H1 (cell line): Measurements from ENCODE around the gene ZCRB1. TPM values are rescaled to one million over a fixed set of nuclear protein-coding genes. Genes with fewer than 3 reads are reported as not detected.

ENCODE experiments used
- CTCF ChIA-PET: fragments of 300-600 bp; sonication (Branson Sonifier 250); formaldehyde crosslinking; loops from one replicate; lab custom pipeline; 2021; ENCODE audit not compliant: partially characterized antibody; lab: Charles Lee
- POLR2A ChIA-PET: fragments of 300-600 bp; sonication (Branson Sonifier 250); formaldehyde crosslinking; loops from one replicate; lab custom pipeline; 2021; ENCODE audit warnings: inconsistent platforms; ENCODE audit not compliant: partially characterized antibody; lab: Charles Lee
- DNase-seq, 2 experiments: peaks; one replicate each; pipeline versions ENCODE4 v3.0.0 to v3.0.0-alpha.2; 2010 to 2022; ENCODE audit warnings: low spot score in 2 of 2, low read depth in 1 of 2, mixed read lengths in 1 of 2
- FAIRE-seq: peaks from 2 replicates; lab custom pipeline; 2011; peaks lifted over from hg19 to GRCh38; lab: Jason Lieb, UNC
- H2AFZ ChIP-seq: 2 replicates; pipeline ENCODE4 v1.8.1; 2012; ENCODE audit warnings: low read length, inconsistent platforms
- H2AK5ac ChIP-seq: 2 replicates; pipeline ENCODE4 v1.6.1; 2013; ENCODE audit warnings: low read depth, low read length
- H2BK120ac ChIP-seq: replicated peaks from 2 replicates; pipeline ENCODE3; 2013; ENCODE audit warnings: low read depth, low read length, inconsistent platforms
- H2BK12ac ChIP-seq: 2 replicates; pipeline ENCODE4 v1.6.1; 2013; ENCODE audit warnings: low read depth, low read length
- H2BK15ac ChIP-seq: 2 replicates; pipeline ENCODE4 v1.6.1; 2013; ENCODE audit warnings: low read length
- H2BK20ac ChIP-seq: 2 replicates; pipeline ENCODE4 v1.6.1; 2013; ENCODE audit warnings: low read length
- H2BK5ac ChIP-seq: 2 replicates; pipeline ENCODE4 v1.6.1; 2013; ENCODE audit warnings: low read depth, low read length
- H3K14ac ChIP-seq: 2 replicates; pipeline ENCODE4 v1.6.1; 2013; ENCODE audit warnings: inconsistent platforms; ENCODE audit not compliant: insufficient read length
- H3K18ac ChIP-seq: 2 replicates; pipeline ENCODE4 v1.6.1; 2013; ENCODE audit warnings: low read length; ENCODE audit errors: extremely low read depth
- H3K23ac ChIP-seq: 2 replicates; pipeline ENCODE4 v1.6.1; 2013; ENCODE audit warnings: inconsistent platforms; ENCODE audit not compliant: insufficient read length
- H3K23me2 ChIP-seq: 2 replicates; pipeline ENCODE4 v1.6.1; 2013; ENCODE audit warnings: low read depth, low read length
- H3K27ac ChIP-seq: 2 replicates; pipeline ENCODE4 v1.6.1; 2011; ENCODE audit warnings: low read depth, low read length, inconsistent platforms
- H3K27me3 ChIP-seq, 4 experiments: replicated peaks in 1 of 4; 1 replicate in 1 of 4; 2 replicates in 3 of 4; pipeline versions ENCODE4 v1.6.1 to v1.8.1; 2011 to 2013; ENCODE audit warnings: low read length in 3 of 4, mild to moderate bottlenecking in 3 of 4, inconsistent platforms in 2 of 4, mixed read lengths in 2 of 4, moderate library complexity in 1 of 4; ENCODE audit not compliant: control insufficient read depth in 3 of 4, insufficient read depth in 3 of 4; ENCODE audit errors: extremely low read depth in 1 of 4
- H3K36me3 ChIP-seq, 4 experiments: 2 replicates each; pipeline versions ENCODE4 v1.6.1 to v1.8.1; 2011 to 2013; ENCODE audit warnings: mild to moderate bottlenecking in 4 of 4, low read length in 3 of 4, moderate library complexity in 2 of 4, control low read depth in 1 of 4, inconsistent platforms in 1 of 4; ENCODE audit not compliant: insufficient read depth in 4 of 4, control insufficient read depth in 2 of 4
- H3K4ac ChIP-seq: replicated peaks from 2 replicates; pipeline ENCODE3; 2013; ENCODE audit warnings: low read length, low read depth, mixed read lengths, inconsistent platforms; ENCODE audit not compliant: insufficient read length
- H3K4me1 ChIP-seq, 4 experiments: replicated peaks in 1 of 4; 1 replicate in 1 of 4; 2 replicates in 3 of 4; pipeline versions ENCODE4 v1.6.1 to v1.8.1; 2011 to 2013; ENCODE audit warnings: low read length in 3 of 4, inconsistent platforms in 2 of 4, mixed read lengths in 1 of 4; ENCODE audit not compliant: insufficient read depth in 4 of 4, control insufficient read depth in 3 of 4
- H3K4me2 ChIP-seq, 2 experiments: 2 replicates each; pipeline versions ENCODE4 v1.6.1 to v1.8.1; 2011 to 2013; ENCODE audit warnings: low read depth in 2 of 2, low read length in 2 of 2, control low read depth in 1 of 2, inconsistent platforms in 1 of 2, mild to moderate bottlenecking in 1 of 2; ENCODE audit not compliant: insufficient read depth in 1 of 2
- H3K4me3 ChIP-seq, 4 experiments: fragments of 200-600, 300-600 bp in 1 of 4; sonication (generic), shearing (Covaris generic), sonication (Bioruptor Twin) in 1 of 4; 2 replicates each; pipeline versions ENCODE4 v1.5.1 to v1.8.1; 2011 to 2016; ENCODE audit warnings: low read length in 4 of 4, low read depth in 3 of 4, control low read depth in 2 of 4, inconsistent platforms in 2 of 4, mild to moderate bottlenecking in 2 of 4, mixed read lengths in 1 of 4, moderate library complexity in 1 of 4; ENCODE audit not compliant: insufficient read depth in 2 of 4; ENCODE audit errors: extremely low read depth in 1 of 4
- H3K56ac ChIP-seq: replicated peaks from 2 replicates; pipeline ENCODE3; 2013; ENCODE audit warnings: low read depth, mild to moderate bottlenecking, mixed read lengths, low read length, inconsistent platforms; ENCODE audit not compliant: insufficient read length
- H3K79me1 ChIP-seq: 2 replicates; pipeline ENCODE4 v1.6.1; 2013; ENCODE audit warnings: low read depth, low read length, control low read depth
- H3K79me2 ChIP-seq, 2 experiments: 2 replicates each; pipeline versions ENCODE4 v1.6.1 to v1.8.1; 2012 to 2013; ENCODE audit warnings: low read length in 2 of 2, mild to moderate bottlenecking in 2 of 2, inconsistent platforms in 1 of 2; ENCODE audit not compliant: insufficient read depth in 2 of 2, control insufficient read depth in 1 of 2
- H3K9ac ChIP-seq, 4 experiments: replicated peaks in 1 of 4; 1 replicate in 1 of 4; 2 replicates in 3 of 4; pipeline versions ENCODE4 v1.6.1 to v1.8.1; 2011 to 2013; ENCODE audit warnings: low read depth in 3 of 4, low read length in 3 of 4, control low read depth in 2 of 4, mild to moderate bottlenecking in 2 of 4, moderate library complexity in 2 of 4, inconsistent platforms in 1 of 4; ENCODE audit errors: extremely low read depth in 1 of 4
- H3K9me3 ChIP-seq, 2 experiments: 2 replicates each; pipeline versions ENCODE4 v1.6.1 to v1.8.1; 2012 to 2013; ENCODE audit warnings: mild to moderate bottlenecking in 2 of 2, moderate library complexity in 2 of 2, control low read depth in 1 of 2, inconsistent platforms in 1 of 2, low read depth in 1 of 2, low read length in 1 of 2, mixed read lengths in 1 of 2; ENCODE audit not compliant: insufficient read depth in 2 of 2
- H4K20me1 ChIP-seq, 2 experiments: replicated peaks in 1 of 2; 2 replicates each; pipeline versions ENCODE3 to v1.8.1; 2011 to 2013; ENCODE audit warnings: inconsistent platforms in 2 of 2, low read length in 2 of 2, mild to moderate bottlenecking in 1 of 2; ENCODE audit not compliant: insufficient read depth in 2 of 2, control insufficient read depth in 1 of 2
- H4K5ac ChIP-seq: 2 replicates; pipeline ENCODE4 v1.6.1; 2013; ENCODE audit warnings: low read length, low read depth, mixed read lengths, inconsistent platforms; ENCODE audit not compliant: insufficient read length
- H4K8ac ChIP-seq: 2 replicates; pipeline ENCODE4 v1.8.0; 2013; ENCODE audit warnings: mild to moderate bottlenecking, moderate library complexity, low read length, inconsistent platforms; ENCODE audit not compliant: insufficient read depth; ENCODE audit errors: extremely low read depth
- H4K91ac ChIP-seq: replicated peaks from 2 replicates; pipeline ENCODE3; 2013; ENCODE audit warnings: low read length, mixed read lengths, inconsistent platforms; ENCODE audit not compliant: insufficient read length
- BACH1 ChIP-seq: IDR thresholded peaks from 2 replicates; pipeline ENCODE4 v1.6.1; 2012; ENCODE audit warnings: low read length, improper control_type of control experiment
- CEBPB ChIP-seq: IDR thresholded peaks from 2 replicates; pipeline ENCODE4 v1.6.1; 2012; ENCODE audit warnings: low read depth, low read length
- CTBP2 ChIP-seq: IDR thresholded peaks from 2 replicates; pipeline ENCODE4 v1.7.0; 2011; ENCODE audit warnings: borderline replicate concordance, mild to moderate bottlenecking, moderate library complexity, mixed read lengths, low read length; ENCODE audit not compliant: insufficient read depth, insufficient read length
- GABPA ChIP-seq: IDR thresholded peaks from 2 replicates; pipeline ENCODE4 v1.6.1; 2011; ENCODE audit warnings: mild to moderate bottlenecking, low read length, moderate library complexity, borderline replicate concordance; ENCODE audit not compliant: insufficient read depth
- GTF2F1 ChIP-seq: IDR thresholded peaks from 2 replicates; pipeline ENCODE4 v1.6.1; 2012; ENCODE audit warnings: low read depth, low read length, improper control_type of control experiment, borderline replicate concordance
- JUND ChIP-seq: IDR thresholded peaks from 2 replicates; pipeline ENCODE4 v1.6.1; 2011; ENCODE audit warnings: mild to moderate bottlenecking, improper control_type of control experiment, low read length
- MAFK ChIP-seq: IDR thresholded peaks from 2 replicates; pipeline ENCODE4 v1.6.1; 2012; ENCODE audit warnings: low read depth, mild to moderate bottlenecking, improper control_type of control experiment, low read length
- NANOG ChIP-seq: IDR thresholded peaks from 2 replicates; pipeline ENCODE4 v1.6.1; 2011; ENCODE audit warnings: low read length, low read depth, mild to moderate bottlenecking, inconsistent platforms; ENCODE audit not compliant: insufficient read depth, poor library complexity, severe bottlenecking
- SRF ChIP-seq: IDR thresholded peaks from 2 replicates; pipeline ENCODE4 v1.6.1; 2011; ENCODE audit warnings: mild to moderate bottlenecking, low read depth, low read length, moderate library complexity
- TAF7 ChIP-seq: optimal IDR thresholded peaks from 2 replicates; pipeline ENCODE3; 2011; ENCODE audit warnings: low read depth, mild to moderate bottlenecking, inconsistent platforms, low read length, moderate library complexity, borderline replicate concordance
- YY1 ChIP-seq: IDR thresholded peaks from 2 replicates; pipeline ENCODE4 v1.6.1; 2011; ENCODE audit warnings: low read depth, mild to moderate bottlenecking, low read length
- WGBS, 2 experiments: shearing (Covaris generic) in 1 of 2; methylation state at CpG; one replicate each; pipeline versions ENCODE4 v1.1.6 to v1.1.7; 2013 to 2015; ENCODE audit warnings: low lambda C conversion rate in 2 of 2, mixed read lengths in 2 of 2, inconsistent platforms in 1 of 2, low coverage in 1 of 2, missing lambda C conversion rate in 1 of 2; ENCODE audit not compliant: insufficient replicate concordance in 2 of 2, insufficient coverage in 1 of 2, insufficient read length in 1 of 2; ENCODE audit errors: extremely low coverage in 1 of 2, missing lambda C conversion rate in 1 of 2; 5-methylcytosine and 5-hydroxymethylcytosine counted together
- polyA plus RNA-seq, 7 experiments: library from polyadenylated mRNA; depleted of rRNA in 3 of 7; stranded (reverse) in 5 of 7; unstranded in 2 of 7; fragments of >200 nt in 5 of 7; fragments of 200-250 nt in 2 of 7; gene quantifications; 1 replicate in 5 of 7; 2 replicates in 1 of 7; 4 replicates in 1 of 7; pipeline versions ENCODE4 v1.2.1 to v1.2.3, GENCODE V29; 2011 to 2013; ENCODE audit warnings: missing spikeins in 2 of 7, mixed read lengths in 2 of 7
- total RNA-seq: library from RNA; stranded (reverse); fragmentation: NEBNext Ultra II Directional; extraction: Animal tissue kit (Norgen Biotek cat#: 25700); gene quantifications from 2 replicates; pipeline ENCODE4 v1.2.1, GENCODE V29; 2021

The ZCRB1 gene
- total and polyA plus RNA-seq, 2 of the 8 experiments (the other 6 are each of a cell fraction or from before 2014, with no cell fraction given): 22.0 to 52.5 TPM

DNA sequence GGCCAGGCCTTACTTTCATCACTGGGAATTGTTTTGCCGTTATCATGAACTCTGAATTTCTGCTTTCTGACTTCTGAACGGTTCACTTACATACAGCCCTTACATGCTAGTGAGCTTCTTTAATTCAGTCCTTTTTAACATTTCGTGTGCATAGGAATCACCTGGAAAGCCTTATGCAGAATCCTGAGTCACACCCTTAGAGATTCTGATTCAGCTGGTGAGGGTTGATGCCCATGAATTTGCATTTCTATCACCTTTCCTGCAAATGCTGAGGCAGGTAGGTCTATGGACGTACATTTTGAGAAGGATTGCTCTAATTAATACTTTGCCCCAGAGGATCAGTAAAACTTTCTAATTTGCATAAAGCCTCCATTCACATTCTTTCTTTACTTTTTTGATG is 44.1 kb upstream of the ZCRB1 start:
- peaks cover 0 to 9% (median 5%) of the 10 kb centered on the region in 4 experiments; a peak in 5 of 7 replicates for H3K4me1 ChIP-seq
- WGBS, 2 experiments: 14% methylated on average over 4 of the region's 4 CpGs; no CpG with 5 or more reads in 1 of the 2 experiments
- H3K36me3 ChIP-seq: no peaks in the 10 kb centered on the region; a peak in 1 of 8 replicates
- no peaks in the 10 kb centered on the region for H3K9me3 ChIP-seq
- no peak overlapping the region for H2BK12ac ChIP-seq
- no peak overlapping the region for H3K9ac ChIP-seq
- POLR2A ChIA-PET: interaction anchor here (1.1 to 2.1 kb wide), 2 partner anchors 225 to 245 kb away, joined by 3 to 6 read pairs; partner anchors contain the start of gene GXYLT1
- CTCF ChIA-PET: interaction anchor here (0.8 to 3.6 kb wide), 6 partner anchors 16 to 180 kb away, joined by 3 to 19 read pairs (median 7); no protein-coding TSS in a partner anchor
- no peak overlapping the region for H2BK15ac ChIP-seq
- no peak overlapping the region; the same call in 1 of the 2 replicates for H2BK5ac ChIP-seq
- H3K4me3 ChIP-seq: peak overlapping the region in 1 of 4 experiments; percentile 34; a peak in 2 of 8 replicates
- no peak overlapping the region for H2AK5ac ChIP-seq
- no peak overlapping the region for H2BK120ac ChIP-seq
- peaks cover 0 to 28% of the 10 kb centered on the region in 2 experiments; a peak in 2 of 4 replicates for H3K79me2 ChIP-seq
- FAIRE-seq (no peak), DNase-seq (no peak)
- no peak overlapping the region for H4K91ac ChIP-seq
- H4K20me1 ChIP-seq: no peaks in the 10 kb centered on the region
- no peak overlapping the region for H2AFZ ChIP-seq
- H3K56ac ChIP-seq: no peak overlapping the region
- H3K4ac ChIP-seq: no peak overlapping the region
- no peak overlapping the region for H4K5ac ChIP-seq
- H3K4me2 ChIP-seq: peak overlapping the region; percentile 8 to 55
- H3K27me3 ChIP-seq: no peaks in the 10 kb centered on the region
- H2BK20ac ChIP-seq: no peak overlapping the region
- no peak overlapping the region for H3K23ac ChIP-seq
- H3K14ac ChIP-seq: no peak overlapping the region
- H4K8ac ChIP-seq: no peak overlapping the region
- no peak overlapping the region for H3K18ac ChIP-seq
- H3K79me1 ChIP-seq: no peaks in the 10 kb centered on the region; the same call in 1 of the 2 replicates
- H3K23me2 ChIP-seq: no peaks in the 10 kb centered on the region
- H3K27ac ChIP-seq: no peak overlapping the region
- TF ChIP-seq GTF2F1 (no peak), NANOG (no peak), CTBP2 (no peak), TAF7 (no peak), JUND (peak; percentile 61; the same call in 1 of the 2 replicates), GABPA (no peak), SRF (no peak), CEBPB (no peak), YY1 (no peak), MAFK (peak; percentile 47; the same call in 1 of the 2 replicates), BACH1 (peak; percentile 72; the same call in 1 of the 2 replicates)
